Astrocyte of the cerebellum (primary cell): Measurements from ENCODE around the gene VPS54.
A peak's percentile ranks its signal among the peaks of the same experiment; 100 is the strongest.

Experiments used
- DNase-seq: peaks from one replicate; pipeline ENCODE4 v3.0.0-alpha.2; 2011; ENCODE audit warnings: low read depth
- H3K4me3 ChIP-seq: 2 replicates; pipeline ENCODE4 v1.5.1; 2011; ENCODE audit warnings: mild to moderate bottlenecking, low read depth, low read length, moderate library complexity
- in situ Hi-C: cut with HindIII; loops from 2 replicates; pipeline ENCODE4 v1.10.0; 2017; ENCODE audit warnings: low sequenced_read_pairs
- TF ChIP-seq, protein P1 (sequence below): IDR thresholded peaks from 2 replicates; pipeline ENCODE4 v1.5.1; 2012; ENCODE audit warnings: low read length, low read depth, moderate library complexity, mild to moderate bottlenecking; ENCODE audit errors: missing control alignments

VPS54 gene

DNA sequence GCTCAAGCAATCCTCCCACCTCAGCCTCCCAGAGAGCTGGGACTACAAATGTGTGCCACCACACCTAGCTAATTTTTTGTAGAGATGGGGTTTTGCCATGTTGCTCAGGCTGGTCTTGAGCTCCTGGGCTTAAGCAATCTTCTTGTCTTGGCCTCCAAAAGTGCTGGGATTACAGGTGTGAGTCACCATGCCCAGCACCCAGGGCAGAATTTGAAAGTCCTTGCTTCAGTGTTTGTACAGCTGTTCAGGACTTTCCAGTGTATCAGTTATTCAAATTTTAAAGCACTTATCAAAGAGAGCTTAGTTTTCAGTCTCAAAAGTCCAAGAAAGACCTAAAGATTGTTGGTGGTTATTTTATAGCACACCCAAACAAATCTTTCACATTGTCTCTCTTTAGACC is 43.6 kb upstream of the VPS54 start:
- TF ChIP-seq, protein P1, sequence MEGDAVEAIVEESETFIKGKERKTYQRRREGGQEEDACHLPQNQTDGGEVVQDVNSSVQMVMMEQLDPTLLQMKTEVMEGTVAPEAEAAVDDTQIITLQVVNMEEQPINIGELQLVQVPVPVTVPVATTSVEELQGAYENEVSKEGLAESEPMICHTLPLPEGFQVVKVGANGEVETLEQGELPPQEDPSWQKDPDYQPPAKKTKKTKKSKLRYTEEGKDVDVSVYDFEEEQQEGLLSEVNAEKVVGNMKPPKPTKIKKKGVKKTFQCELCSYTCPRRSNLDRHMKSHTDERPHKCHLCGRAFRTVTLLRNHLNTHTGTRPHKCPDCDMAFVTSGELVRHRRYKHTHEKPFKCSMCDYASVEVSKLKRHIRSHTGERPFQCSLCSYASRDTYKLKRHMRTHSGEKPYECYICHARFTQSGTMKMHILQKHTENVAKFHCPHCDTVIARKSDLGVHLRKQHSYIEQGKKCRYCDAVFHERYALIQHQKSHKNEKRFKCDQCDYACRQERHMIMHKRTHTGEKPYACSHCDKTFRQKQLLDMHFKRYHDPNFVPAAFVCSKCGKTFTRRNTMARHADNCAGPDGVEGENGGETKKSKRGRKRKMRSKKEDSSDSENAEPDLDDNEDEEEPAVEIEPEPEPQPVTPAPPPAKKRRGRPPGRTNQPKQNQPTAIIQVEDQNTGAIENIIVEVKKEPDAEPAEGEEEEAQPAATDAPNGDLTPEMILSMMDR, result no peak
- in situ Hi-C loops, result no loop called here
- no peak overlapping the region for H3K4me3 ChIP-seq
- DNase-seq, result no peak

DNA sequence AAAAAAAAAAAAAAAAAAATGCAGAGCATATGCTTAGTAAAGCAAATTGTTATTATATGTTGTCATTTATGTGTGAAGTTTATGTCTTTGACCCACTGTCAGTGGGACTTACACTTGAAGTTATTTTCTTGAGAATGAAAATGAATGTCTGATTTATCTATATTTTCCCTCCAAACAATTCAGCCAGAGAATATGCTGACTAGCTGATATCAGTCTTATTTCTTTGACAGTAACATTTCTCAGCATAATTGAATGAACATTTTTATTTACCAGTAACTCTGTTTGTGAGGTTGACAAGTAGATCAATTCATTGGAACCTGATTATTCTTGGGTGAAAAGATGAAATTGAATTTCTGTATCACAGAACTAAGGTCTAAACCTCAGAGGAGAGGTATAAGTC is 40.0 kb upstream of the VPS54 start:
- DNase-seq, result no peak
- TF ChIP-seq, protein P1, result no peak
- in situ Hi-C loops, result no loop called here
- H3K4me3 ChIP-seq, result no peak overlapping the region

DNA sequence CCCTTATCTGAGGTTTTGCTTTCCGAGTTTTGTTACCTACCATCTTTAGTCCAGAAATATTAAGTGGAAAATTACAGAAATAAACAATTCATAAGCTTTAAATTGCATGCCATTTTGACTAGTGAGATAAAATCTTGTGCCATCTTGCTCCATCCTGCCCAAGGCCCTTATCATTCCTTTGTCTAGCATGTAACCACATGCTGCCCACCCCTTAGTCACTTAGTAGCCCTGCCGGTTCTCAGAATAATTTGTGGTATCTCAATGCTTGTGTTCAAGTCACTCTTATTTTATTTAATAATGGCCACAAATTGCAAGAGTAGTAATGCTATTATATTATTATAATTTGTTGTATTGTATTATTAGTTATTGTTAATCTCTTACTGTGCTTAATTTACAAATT is 36.8 kb upstream of the VPS54 start:
- TF ChIP-seq, protein P1, result no peak
- no peak overlapping the region for H3K4me3 ChIP-seq
- DNase-seq, result no peak
- in situ Hi-C loops, result no loop called here

GRCh38 chr2:64054161-64054915 is 35.1 kb upstream of the VPS54 start:
- DNase-seq, result no peak
- in situ Hi-C loops, result no loop called here
- TF ChIP-seq, protein P1, result no peak
- no peak overlapping the region for H3K4me3 ChIP-seq

- in situ Hi-C loops, result no loop called here
- no peak for DNase-seq
- TF ChIP-seq, protein P1, result no peak
- no peak overlapping the region for H3K4me3 ChIP-seq
Measured at GRCh38 chr2:64052463-64053241, 33.4 kb upstream of the VPS54 start.

DNA sequence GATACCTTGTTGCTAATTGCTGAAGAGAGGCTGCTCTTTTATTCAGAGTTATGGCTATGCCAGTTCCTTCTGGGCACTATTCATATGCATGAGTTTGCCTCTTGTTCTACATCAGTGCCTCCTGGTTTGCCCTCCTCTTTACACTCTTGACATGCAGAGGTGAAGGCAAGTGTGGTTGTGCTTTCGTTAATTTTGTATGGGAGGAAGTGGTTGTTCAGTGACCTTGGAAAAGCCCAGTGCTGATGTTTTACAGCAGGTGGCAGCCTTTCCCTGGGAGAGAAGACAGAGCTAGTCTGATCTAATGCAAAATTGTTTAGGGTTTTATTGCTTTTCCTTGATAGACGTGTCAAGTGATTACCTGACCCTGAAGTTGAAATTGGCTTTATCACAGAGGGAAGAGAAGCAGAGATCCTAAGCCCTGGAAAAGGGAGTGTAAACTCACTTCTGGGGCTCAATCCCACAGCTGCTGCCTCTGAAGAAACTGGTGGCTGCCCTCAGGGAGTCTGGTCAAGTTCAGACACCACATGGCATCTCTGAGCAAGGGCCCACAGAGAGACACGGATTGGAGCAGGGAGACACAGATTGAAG is 30.5 kb upstream of the VPS54 start:
- DNase-seq, result peak; percentile 48
- H3K4me3 ChIP-seq, result no peak overlapping the region
- in situ Hi-C loops, result loop anchor here (25.0 kb wide), 1 partner anchor 263 kb away; no protein-coding TSS in a partner anchor
- TF ChIP-seq, protein P1, result peak; percentile 94
